Measurements from ENCODE around the gene MCF2L2.

Gene MCF2L2

GRCh38 chr3:183222631-183223235, 205.7 kb downstream of the MCF2L2 start:
- Histone ChIP-seq H3K4me1 (ENCODE audit: insufficient read depth, insufficient read length) (peaks cover 3% of the 10 kb centered on the region), H3K4me3 (ENCODE audit: insufficient read length, low read depth) (no peak overlapping the region), H3K9ac (ENCODE audit: insufficient read length, low read depth) (no peak overlapping the region), H3K36me3 (ENCODE audit: insufficient read depth, insufficient read length, low read length) (no peaks in the 10 kb centered on the region), H3K9me3 (ENCODE audit: insufficient read depth, low read length) (no peaks in the 10 kb centered on the region), H3K27me3 (ENCODE audit: insufficient read depth, insufficient read length) (no peaks in the 10 kb centered on the region)
- no peak for DNase-seq (ENCODE audit: low read depth, low spot score)
- TF ChIP-seq ZNF274 (IDR thresholded peaks at IDR 0.05; ENCODE audit: low read depth, low read length) (no peak), SUZ12 (IDR thresholded peaks at IDR 0.05; ENCODE audit: extremely low read depth, insufficient read depth, insufficient read length) (no peak), YY1 (IDR thresholded peaks at IDR 0.05; ENCODE audit: insufficient read depth, insufficient read length) (no peak)

- Histone ChIP-seq H3K9ac (ENCODE audit: insufficient read length, low read depth) (no peak overlapping the region), H3K9me3 (ENCODE audit: insufficient read depth, low read length) (no peaks in the 10 kb centered on the region), H3K27me3 (ENCODE audit: insufficient read depth, insufficient read length) (no peaks in the 10 kb centered on the region), H3K4me3 (ENCODE audit: insufficient read length, low read depth) (no peak overlapping the region), H3K4me1 (ENCODE audit: insufficient read depth, insufficient read length) (peaks cover 3% of the 10 kb centered on the region), H3K36me3 (ENCODE audit: insufficient read depth, insufficient read length, low read length) (no peaks in the 10 kb centered on the region)
- no peak for DNase-seq (ENCODE audit: low read depth, low spot score)
- no peak for TF ChIP-seq SUZ12 (IDR thresholded peaks at IDR 0.05; ENCODE audit: extremely low read depth, insufficient read depth, insufficient read length)
- no peak for TF ChIP-seq ZNF274 (IDR thresholded peaks at IDR 0.05; ENCODE audit: low read depth, low read length)
- TF ChIP-seq YY1 (IDR thresholded peaks at IDR 0.05; ENCODE audit: insufficient read depth, insufficient read length) = no peak
Measured at GRCh38 chr3:183220828-183221227, 207.6 kb downstream of the MCF2L2 start.

- DNase-seq (ENCODE audit: low read depth, low spot score) = no peak
- no peak overlapping the region for H3K4me3 ChIP-seq (ENCODE audit: insufficient read length, low read depth)
- no peaks in the 10 kb centered on the region for H3K9me3 ChIP-seq (ENCODE audit: insufficient read depth, low read length)
- no peak for TF ChIP-seq YY1 (IDR thresholded peaks at IDR 0.05; ENCODE audit: insufficient read depth, insufficient read length)
- TF ChIP-seq ZNF274 (IDR thresholded peaks at IDR 0.05; ENCODE audit: low read depth, low read length) = no peak
- no peak for TF ChIP-seq SUZ12 (IDR thresholded peaks at IDR 0.05; ENCODE audit: extremely low read depth, insufficient read depth, insufficient read length)
- no peaks in the 10 kb centered on the region for H3K36me3 ChIP-seq (ENCODE audit: insufficient read depth, insufficient read length, low read length)
- no peaks in the 10 kb centered on the region for H3K27me3 ChIP-seq (ENCODE audit: insufficient read depth, insufficient read length)
- no peak overlapping the region for H3K9ac ChIP-seq (ENCODE audit: insufficient read length, low read depth)
- H3K4me1 ChIP-seq (ENCODE audit: insufficient read depth, insufficient read length) = peaks cover 3% of the 10 kb centered on the region
Measured at GRCh38 chr3:183218826-183219225, 209.6 kb downstream of the MCF2L2 start.

GRCh38 chr3:183217548-183218332, 210.7 kb downstream of the MCF2L2 start:
- Histone ChIP-seq H3K9ac (ENCODE audit: insufficient read length, low read depth) (no peak overlapping the region), H3K36me3 (ENCODE audit: insufficient read depth, insufficient read length, low read length) (no peaks in the 10 kb centered on the region), H3K27me3 (ENCODE audit: insufficient read depth, insufficient read length) (no peaks in the 10 kb centered on the region), H3K4me1 (ENCODE audit: insufficient read depth, insufficient read length) (peaks cover 3% of the 10 kb centered on the region), H3K4me3 (ENCODE audit: insufficient read length, low read depth) (no peak overlapping the region), H3K9me3 (ENCODE audit: insufficient read depth, low read length) (no peaks in the 10 kb centered on the region)
- no peak for DNase-seq (ENCODE audit: low read depth, low spot score)
- no peak for TF ChIP-seq ZNF274 (IDR thresholded peaks at IDR 0.05; ENCODE audit: low read depth, low read length)
- TF ChIP-seq YY1 (IDR thresholded peaks at IDR 0.05; ENCODE audit: insufficient read depth, insufficient read length) = no peak

GRCh38 chr3:183215591-183216202, 212.7 kb downstream of the MCF2L2 start:
- no peak for DNase-seq (ENCODE audit: low read depth, low spot score)
- no peak for TF ChIP-seq YY1 (IDR thresholded peaks at IDR 0.05; ENCODE audit: insufficient read depth, insufficient read length)
- TF ChIP-seq ZNF274 (IDR thresholded peaks at IDR 0.05; ENCODE audit: low read depth, low read length) = no peak
- TF ChIP-seq SUZ12 (IDR thresholded peaks at IDR 0.05; ENCODE audit: extremely low read depth, insufficient read depth, insufficient read length) = no peak
- H3K4me3 ChIP-seq (ENCODE audit: insufficient read length, low read depth) = no peak overlapping the region
- H3K9me3 ChIP-seq (ENCODE audit: insufficient read depth, low read length) = no peaks in the 10 kb centered on the region
- H3K27me3 ChIP-seq (ENCODE audit: insufficient read depth, insufficient read length) = no peaks in the 10 kb centered on the region
- no peaks in the 10 kb centered on the region for H3K36me3 ChIP-seq (ENCODE audit: insufficient read depth, insufficient read length, low read length)
- no peak overlapping the region for H3K9ac ChIP-seq (ENCODE audit: insufficient read length, low read depth)
- H3K4me1 ChIP-seq (ENCODE audit: insufficient read depth, insufficient read length) = no peaks in the 10 kb centered on the region

GRCh38 chr3:183214277-183214612, 214.2 kb downstream of the MCF2L2 start:
- no peak for TF ChIP-seq ZNF274 (IDR thresholded peaks at IDR 0.05; ENCODE audit: low read depth, low read length)
- no peak for TF ChIP-seq SUZ12 (IDR thresholded peaks at IDR 0.05; ENCODE audit: extremely low read depth, insufficient read depth, insufficient read length)
- no peak for TF ChIP-seq YY1 (IDR thresholded peaks at IDR 0.05; ENCODE audit: insufficient read depth, insufficient read length)
- no peaks in the 10 kb centered on the region for H3K36me3 ChIP-seq (ENCODE audit: insufficient read depth, insufficient read length, low read length)
- H3K4me3 ChIP-seq (ENCODE audit: insufficient read length, low read depth) = no peak overlapping the region
- no peaks in the 10 kb centered on the region for H3K27me3 ChIP-seq (ENCODE audit: insufficient read depth, insufficient read length)
- no peak for DNase-seq (ENCODE audit: low read depth, low spot score)
- peaks cover 4% of the 10 kb centered on the region; the same call in 1 of the 2 replicates for H3K9me3 ChIP-seq (ENCODE audit: insufficient read depth, low read length)
- no peaks in the 10 kb centered on the region for H3K4me1 ChIP-seq (ENCODE audit: insufficient read depth, insufficient read length)
- no peak overlapping the region for H3K9ac ChIP-seq (ENCODE audit: insufficient read length, low read depth)

All from NT2/D1 (cell line).